ENCODE data around the gene SOX18. TPM values are rescaled to one million over a fixed set of nuclear protein-coding genes. Genes with fewer than 3 reads are reported as not detected.

The SOX18 gene
- total and polyA plus RNA-seq, 8 donors, result 0.58 to 26.6 (median 8.7) TPM

GRCh38 chr20:64050261-64051032 lies 1.0 kb upstream of the SOX18 start:
- TF ChIP-seq CTCF (IDR thresholded peaks at IDR 0.05) (no peak), POLR2AphosphoS5 (IDR thresholded peaks at IDR 0.05) (no peak), POLR2A (IDR thresholded peaks at IDR 0.05) (no peak), EP300 (IDR thresholded peaks at IDR 0.05) (no peak)
- no peak for DNase-seq
- Histone ChIP-seq H3K4me1 (peaks cover 17 to 28% (median 19%) of the 10 kb centered on the region in 4 donors), H3K9me3 (no peaks in the 10 kb centered on the region), H3K27me3 (peaks cover 30 to 100% (median 73%) of the 10 kb centered on the region in 3 donors), H3K4me3 (peak overlapping the region in 3 of 4 donors; percentile 21 to 47 (median 23)), H3K36me3 (no peaks in the 10 kb centered on the region), H3K27ac (peak overlapping the region; percentile 18 to 79 (median 66))
- 73 to 78% (median 75%) methylated on average over 16 to 23 of the region's 23 CpGs for WGBS, 5 donors
- intact Hi-C loops (cut with DNase I; ENCODE audit: low total_unique reads), result no loop called here

GRCh38 chr20:64049878-64050260 lies 430 bp upstream of the SOX18 start:
- intact Hi-C loops (cut with DNase I; ENCODE audit: low total_unique reads), result no loop called here
- 15 to 47% (median 25%) methylated on average over 2 to 16 of the region's 16 CpGs for whole genome bisulfite sequencing, 5 donors

GRCh38 chr20:64048402-64049044 lies 916 bp downstream of the SOX18 start:
- WGBS, 5 donors, result 3 to 8% (median 4%) methylated on average over 9 to 101 of the region's 101 CpGs; no CpG with 5 or more reads in 1 of the 5 donors
- no peak for DNase-seq
- peaks cover 33 to 99% (median 76%) of the 10 kb centered on the region in 3 donors for H3K27me3 ChIP-seq
- H3K4me3 ChIP-seq, result peak overlapping the region; percentile 24 to 47 (median 35)
- H3K9me3 ChIP-seq, result no peaks in the 10 kb centered on the region
- no peaks in the 10 kb centered on the region for H3K36me3 ChIP-seq
- intact Hi-C loops (cut with DNase I; ENCODE audit: low total_unique reads), result no loop called here
- H3K27ac ChIP-seq, result peak overlapping the region in 1 of 5 donors; percentile 44
- H3K4me1 ChIP-seq, result peaks cover 17 to 24% (median 19%) of the 10 kb centered on the region in 4 donors
- no peak for TF ChIP-seq EP300 (IDR thresholded peaks at IDR 0.05)
- no peak for TF ChIP-seq POLR2A (IDR thresholded peaks at IDR 0.05)
- TF ChIP-seq POLR2AphosphoS5 (IDR thresholded peaks at IDR 0.05), result no peak
- TF ChIP-seq CTCF (IDR thresholded peaks at IDR 0.05), result no peak

More at GRCh38 chr20:64049878-64050260, 430 bp upstream of the SOX18 start:
- Histone ChIP-seq H3K36me3 (no peaks in the 10 kb centered on the region), H3K4me1 (peaks cover 17 to 24% (median 19%) of the 10 kb centered on the region in 4 donors), H3K4me3 (peak overlapping the region; percentile 21 to 47 (median 30)), H3K27me3 (peaks cover 33 to 100% (median 76%) of the 10 kb centered on the region in 3 donors), H3K27ac (peak overlapping the region; percentile 18 to 79 (median 66)), H3K9me3 (no peaks in the 10 kb centered on the region)
- TF ChIP-seq EP300 (IDR thresholded peaks at IDR 0.05), result no peak
- no peak for TF ChIP-seq CTCF (IDR thresholded peaks at IDR 0.05)
- no peak for TF ChIP-seq POLR2AphosphoS5 (IDR thresholded peaks at IDR 0.05)
- no peak for TF ChIP-seq POLR2A (IDR thresholded peaks at IDR 0.05)
- DNase-seq, result no peak

- Histone ChIP-seq H3K36me3 (no peaks in the 10 kb centered on the region), H3K4me3 (peak overlapping the region; percentile 24 to 47 (median 35)), H3K4me1 (peaks cover 17 to 24% (median 19%) of the 10 kb centered on the region in 4 donors), H3K27me3 (peaks cover 33 to 99% (median 72%) of the 10 kb centered on the region in 3 donors), H3K9me3 (no peaks in the 10 kb centered on the region), H3K27ac (peak overlapping the region in 2 of 5 donors; percentile 5 to 44)
- intact Hi-C loops (cut with DNase I; ENCODE audit: low total_unique reads), result no loop called here
- WGBS, 5 donors, result 5 to 41% (median 16%) methylated on average over 12 to 49 of the region's 49 CpGs
- TF ChIP-seq POLR2A (IDR thresholded peaks at IDR 0.05) (no peak), EP300 (IDR thresholded peaks at IDR 0.05) (no peak), POLR2AphosphoS5 (IDR thresholded peaks at IDR 0.05) (no peak), CTCF (IDR thresholded peaks at IDR 0.05) (no peak)
- DNase-seq, result no peak
Observed at GRCh38 chr20:64047968-64048401, 1.5 kb downstream of the SOX18 start.
